ENCODE measurements around the gene ATN1. TPM values are rescaled to one million over a fixed set of nuclear protein-coding genes. Genes with fewer than 3 reads are reported as not detected.

Gene ATN1
- total and polyA plus RNA-seq, 2 of the 4 experiments (the other 2 are of a cell fraction) = 3.4 to 58.7 TPM

DNA sequence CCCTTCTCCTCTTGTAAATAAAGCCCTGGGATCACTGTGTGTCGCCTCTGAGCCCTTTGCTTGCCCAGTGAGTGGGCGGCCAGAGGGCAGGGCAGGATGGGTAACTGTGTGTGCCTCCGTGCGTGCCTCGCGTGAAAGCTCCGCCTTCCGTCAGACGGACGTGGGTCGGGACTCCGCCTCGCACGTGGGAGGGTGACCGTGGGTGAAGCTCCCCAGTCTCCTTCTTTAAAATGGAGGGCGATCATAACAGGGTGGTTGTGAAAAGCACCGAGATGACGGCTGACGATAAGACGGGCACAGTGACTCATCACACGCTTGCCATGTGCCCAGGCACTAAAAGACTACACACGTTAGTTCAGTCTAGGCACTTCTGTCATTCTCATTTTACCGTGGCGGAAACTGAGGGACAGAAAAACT is 33.5 kb downstream of the ATN1 start:
- no peak for DNase-seq
- in situ Hi-C loops (cut with MboI; ENCODE audit: low sequenced_read_pairs) = loop anchor here (5.0 kb wide), 1 partner anchor 94 kb away; the partner anchor contains the start of gene TPI1
- BruUV-seq (replicated peaks) = no TSS peak

More for the DNA sequence above, 33.5 kb downstream of the ATN1 start:
- ChIA-PET POLR2A (ENCODE audit: unreplicated experiment) (interaction anchor here (0.5 kb wide), 1 partner anchor 33 kb away, joined by 3 read pairs; no protein-coding TSS in a partner anchor), CTCF (interaction anchor here (0.9 to 1.7 kb wide), 4 partner anchors 9 to 152 kb away, joined by 3 to 4 read pairs (median 3); partner anchors contain the start of genes C12orf57, C1RL and RNU7-1)
- Histone ChIP-seq H3K4me2 (ENCODE audit: low read depth, low read length) (no peak overlapping the region), H3K23ac (ENCODE audit: low read depth, low read length) (no peak overlapping the region), H3K4me3 (ENCODE audit: insufficient read depth, low read depth, low read length) (no peak overlapping the region), H2BK120ac (ENCODE audit: low read depth, low read length) (no peak overlapping the region), H3K27me3 (ENCODE audit: control insufficient read depth, insufficient read depth, low read length) (no peaks in the 10 kb centered on the region), H3K56ac (ENCODE audit: extremely low read depth, insufficient read depth, low read length) (no peak overlapping the region), H3K9me3 (ENCODE audit: control insufficient read depth, insufficient read depth, low read length) (no peaks in the 10 kb centered on the region), H3K36me3 (ENCODE audit: control insufficient read depth, insufficient read depth, low read length) (peaks cover 15% of the 10 kb centered on the region), H3K9me1 (ENCODE audit: insufficient read depth, low read length) (no peaks in the 10 kb centered on the region), H2AK5ac (ENCODE audit: low read depth, low read length) (peak overlapping the region; percentile 66), H3K79me1 (ENCODE audit: low read depth in 1 of 2, low read length in 2 of 2) (0 out of 4 replicates have a peak, but pooled peaks cover 0 to under 1% of the 10 kb centered on the region in 2 experiments), H2AK9ac (replicated peaks; ENCODE audit: low read depth, low read length, poor library complexity) (peak overlapping the region; percentile 53), H4K8ac (ENCODE audit: low read depth in 2 of 2, low read length in 2 of 2) (peak overlapping the region; percentile 96; a peak in 3 of 4 replicates), H2BK5ac (ENCODE audit: low read depth, low read length, poor library complexity, severe bottlenecking) (no peak overlapping the region), H3K9ac (ENCODE audit: low read depth, low read length) (no peak overlapping the region), H2BK20ac (ENCODE audit: low read depth, low read length) (0 out of 2 replicates have a peak overlapping the region, but pooled peaks have one; percentile 32), H4K91ac (ENCODE audit: insufficient read depth, low read depth, low read length) (peak overlapping the region; percentile 78; the same call in 1 of the 2 replicates), H4K5ac (ENCODE audit: low read depth, low read length) (peak overlapping the region; percentile 89), H4K20me1 (ENCODE audit: insufficient read depth, low read length) (no peaks in the 10 kb centered on the region), H3K4ac (ENCODE audit: low read depth, low read length) (peak overlapping the region; percentile 79), H3K4me1 (ENCODE audit: control insufficient read depth, insufficient read depth, low read length) (peaks cover 5% of the 10 kb centered on the region; the same call in 1 of the 2 replicates), H2BK15ac (ENCODE audit: low read depth, low read length) (no peak overlapping the region; the same call in 2 of the 3 replicates), H2AFZ (replicated peaks; ENCODE audit: low read length, poor library complexity) (peak overlapping the region; percentile 88), H3K27ac (ENCODE audit: insufficient read depth, low read length) (no peak overlapping the region), H3K14ac (replicated peaks; ENCODE audit: low read depth, low read length) (no peak overlapping the region), H3K18ac (ENCODE audit: low read depth, low read length) (no peak overlapping the region)
- 85% methylated on average over 19 of the region's 24 CpGs; no CpG with 5 or more reads in 1 of the 2 experiments for WGBS, 2 experiments (ENCODE audit: extremely low coverage in 2 of 2, insufficient read length in 1 of 2)
- 0 out of 2 replicates have a peak, but pooled peaks have one; percentile 4 for TF ChIP-seq FOS (IDR thresholded peaks at IDR 0.05; ENCODE audit: low read depth, low read length)
- TF ChIP-seq POLR2A (IDR thresholded peaks at IDR 0.05; ENCODE audit: low read depth, low read length) = no peak
- TF ChIP-seq RFX5 (IDR thresholded peaks at IDR 0.05; ENCODE audit: low read depth, low read length) = no peak
- TF ChIP-seq RAD21 (IDR thresholded peaks at IDR 0.05; ENCODE audit: low read length) = no peak
- no peak for ATAC-seq (ENCODE audit: low read depth)
- dilution Hi-C loops (cut with HindIII; ENCODE audit: low sequenced_read_pairs, unreplicated experiment) = no loop called here
- intact Hi-C loops (cut with micrococcal nuclease) = no loop called here

All from IMR-90 (cell line).